Measurements from ENCODE around the gene RERE.

Gene RERE

DNA sequence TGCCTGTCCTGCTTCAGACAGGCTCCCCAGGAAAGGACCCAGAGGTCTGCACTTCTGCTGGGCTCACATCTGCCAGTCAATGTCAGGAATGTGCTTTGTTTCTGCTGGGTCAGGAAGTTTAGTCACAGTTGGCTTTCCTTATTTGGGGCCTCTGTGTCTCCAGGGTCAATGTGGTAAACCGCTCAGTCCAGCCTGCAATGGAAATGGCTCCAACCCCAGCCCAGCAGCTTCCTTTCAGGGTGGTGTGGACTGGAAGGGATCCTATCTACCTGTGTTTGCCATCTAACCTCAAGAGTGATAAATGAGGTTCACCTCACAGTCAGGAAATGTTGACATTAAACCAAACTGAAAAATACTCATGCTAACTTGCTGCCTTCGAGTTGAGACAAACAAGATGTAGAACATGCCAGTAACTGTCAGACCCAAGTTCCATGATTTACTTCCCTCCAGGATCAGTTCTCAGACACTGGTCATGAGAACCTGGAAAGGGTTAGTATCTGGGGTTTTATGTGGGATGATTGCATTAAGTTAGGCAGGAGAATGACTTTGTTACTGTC, 40.8 kb upstream of the RERE start:
- H3K9me3 ChIP-seq (ENCODE audit: control insufficient read depth, low read length): no peaks in the 10 kb centered on the region
- H3K4me3 ChIP-seq (ENCODE audit: extremely low read depth, insufficient read depth, low read length, poor library complexity, severe bottlenecking): no peak overlapping the region
- peak overlapping the region; percentile 88 for H3K27ac ChIP-seq (ENCODE audit: low read depth, low read length, severe bottlenecking)
- H3K4me1 ChIP-seq (ENCODE audit: control insufficient read depth, insufficient read depth, low read length, poor library complexity, severe bottlenecking): peaks cover 49% of the 10 kb centered on the region
- peaks cover 51% of the 10 kb centered on the region for H3K36me3 ChIP-seq (ENCODE audit: control insufficient read depth, insufficient read depth, low read length)
- 46 to 83% methylated on average over 2 of the region's 2 CpGs for WGBS, 2 experiments (ENCODE audit: insufficient coverage in 2 of 2)

DNA sequence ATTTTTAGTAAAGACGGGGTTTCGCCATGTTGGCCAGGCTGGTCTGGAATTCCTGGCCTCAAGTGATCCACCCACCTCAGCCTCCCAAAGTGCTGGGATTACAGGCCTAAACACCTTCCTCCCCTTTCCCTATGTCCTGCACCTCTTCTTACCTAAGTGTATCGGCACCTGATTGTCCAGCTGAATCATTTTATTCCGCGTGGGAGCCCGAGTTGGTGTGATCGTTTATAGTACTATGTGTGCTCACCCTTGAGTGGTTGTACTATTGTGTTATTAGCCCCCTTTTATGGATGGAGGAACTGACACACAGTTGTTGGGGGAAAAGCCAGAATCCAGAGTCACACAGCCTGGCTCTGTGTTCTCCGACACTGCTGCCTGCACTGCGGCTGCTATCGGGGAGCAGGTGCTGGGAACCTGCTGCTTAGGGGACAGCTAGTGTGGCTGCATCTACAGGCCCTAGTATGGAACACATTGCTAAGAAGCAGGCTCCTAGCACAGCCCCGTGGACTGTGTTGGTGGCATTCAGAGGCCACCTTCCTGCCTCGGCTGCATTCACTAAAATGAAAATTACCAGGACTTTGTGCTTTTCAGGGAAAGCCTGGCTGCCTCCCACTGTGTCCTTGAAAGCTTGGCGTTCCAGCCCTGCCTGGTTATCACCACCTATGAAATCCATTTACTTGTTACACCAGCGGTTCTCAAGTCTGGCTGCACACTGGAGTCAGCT, 39.4 kb upstream of the RERE start:
- Histone ChIP-seq H3K4me1 (ENCODE audit: control insufficient read depth, insufficient read depth, low read length, poor library complexity, severe bottlenecking) (peaks cover 41% of the 10 kb centered on the region), H3K4me3 (ENCODE audit: extremely low read depth, insufficient read depth, low read length, poor library complexity, severe bottlenecking) (no peak overlapping the region), H3K9me3 (ENCODE audit: control insufficient read depth, low read length) (no peaks in the 10 kb centered on the region), H3K27ac (ENCODE audit: low read depth, low read length, severe bottlenecking) (peak overlapping the region; percentile 88), H3K36me3 (ENCODE audit: control insufficient read depth, insufficient read depth, low read length) (peaks cover 38% of the 10 kb centered on the region)
- WGBS, 2 experiments (ENCODE audit: insufficient coverage in 2 of 2): 90% methylated on average over 9 to 11 of the region's 14 CpGs

DNA sequence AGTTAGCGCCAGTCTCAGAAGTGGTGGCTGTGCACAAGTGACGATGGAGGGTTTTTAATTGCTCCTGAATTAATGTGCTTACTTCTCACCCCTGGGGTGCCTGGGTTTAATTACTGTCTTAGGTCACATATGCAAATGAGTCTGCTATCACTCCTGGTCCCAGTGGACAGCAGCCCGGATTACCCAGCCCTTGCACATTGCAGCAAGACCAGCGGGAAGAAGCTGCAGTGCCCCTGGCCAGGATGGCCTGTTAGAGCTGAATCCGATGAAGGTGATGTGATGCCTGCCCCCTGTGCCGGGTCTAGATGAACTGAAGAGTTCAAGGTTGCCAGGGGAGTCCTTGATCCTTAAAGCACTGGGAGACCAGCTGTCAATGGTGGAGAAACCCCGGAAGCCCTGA, 36.8 kb upstream of the RERE start:
- WGBS, 2 experiments (ENCODE audit: insufficient coverage in 2 of 2): 92 to 94% methylated on average over 7 of the region's 7 CpGs
- peaks cover 24% of the 10 kb centered on the region for H3K4me1 ChIP-seq (ENCODE audit: control insufficient read depth, insufficient read depth, low read length, poor library complexity, severe bottlenecking)
- H3K36me3 ChIP-seq (ENCODE audit: control insufficient read depth, insufficient read depth, low read length): peaks cover 20% of the 10 kb centered on the region
- H3K27ac ChIP-seq (ENCODE audit: low read depth, low read length, severe bottlenecking): no peak overlapping the region
- H3K9me3 ChIP-seq (ENCODE audit: control insufficient read depth, low read length): no peaks in the 10 kb centered on the region
- no peak overlapping the region for H3K4me3 ChIP-seq (ENCODE audit: extremely low read depth, insufficient read depth, low read length, poor library complexity, severe bottlenecking)

DNA sequence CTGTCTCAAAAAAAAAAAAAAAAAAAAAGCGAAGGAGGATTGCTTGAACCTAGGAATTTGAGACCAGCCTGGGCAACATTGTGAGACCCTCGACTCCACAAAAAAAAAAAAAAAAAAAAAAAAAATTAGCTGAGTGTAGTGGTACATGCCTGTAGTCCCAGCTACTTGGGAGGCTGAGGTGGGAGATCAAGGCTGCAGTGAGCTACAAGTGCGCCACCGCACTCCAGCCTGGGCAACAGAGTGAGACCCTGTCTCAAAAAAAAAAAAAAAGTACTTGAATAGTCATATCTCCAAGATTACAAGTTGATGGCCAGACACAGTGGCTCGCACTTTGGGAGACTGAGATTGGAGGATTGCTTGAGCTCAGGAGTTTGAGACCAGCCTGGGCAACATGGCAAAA, 33.6 kb upstream of the RERE start:
- Histone ChIP-seq H3K36me3 (ENCODE audit: control insufficient read depth, insufficient read depth, low read length) (peaks cover under 1% of the 10 kb centered on the region), H3K9me3 (ENCODE audit: control insufficient read depth, low read length) (no peaks in the 10 kb centered on the region), H3K4me1 (ENCODE audit: control insufficient read depth, insufficient read depth, low read length, poor library complexity, severe bottlenecking) (no peaks in the 10 kb centered on the region), H3K27ac (ENCODE audit: low read depth, low read length, severe bottlenecking) (no peak overlapping the region), H3K4me3 (ENCODE audit: extremely low read depth, insufficient read depth, low read length, poor library complexity, severe bottlenecking) (no peak overlapping the region)
- 90 to 100% methylated on average over 2 of the region's 5 CpGs for WGBS, 2 experiments (ENCODE audit: insufficient coverage in 2 of 2)

DNA sequence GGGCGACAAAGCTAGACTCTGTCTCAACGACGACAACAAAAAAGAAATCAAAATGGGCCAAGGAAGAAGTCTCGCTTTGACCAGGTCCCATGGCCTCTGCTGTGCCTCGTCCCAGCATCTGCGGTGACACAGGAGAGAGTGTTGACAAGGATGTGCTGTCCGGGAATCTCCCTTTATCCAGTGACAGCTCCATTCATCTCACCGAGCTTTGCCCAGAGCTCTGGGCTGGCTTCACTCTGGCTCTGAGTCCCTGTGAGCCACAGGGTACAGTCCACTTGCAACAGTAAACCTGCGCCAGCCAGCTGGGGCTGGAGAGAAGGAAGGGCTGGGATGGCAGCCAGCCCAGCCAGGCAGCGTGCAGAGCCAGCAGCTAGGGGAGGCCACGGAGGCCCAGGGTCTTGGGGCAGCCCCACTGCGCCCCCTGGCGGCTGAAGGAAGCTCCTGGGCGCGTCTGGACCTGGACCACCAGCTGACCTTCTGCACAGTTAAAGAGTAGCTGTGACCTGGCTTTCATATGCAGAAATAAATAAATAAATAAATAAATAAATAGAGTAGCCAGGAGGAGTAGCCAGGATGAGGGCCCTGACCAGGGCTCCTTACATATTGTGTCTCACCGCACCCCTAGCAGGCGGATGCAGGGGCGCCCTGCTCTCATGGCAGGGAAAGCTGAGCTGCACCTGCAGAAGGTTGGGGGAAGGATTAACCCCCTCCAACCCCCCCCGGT, 31.4 kb upstream of the RERE start:
- Histone ChIP-seq H3K4me3 (ENCODE audit: extremely low read depth, insufficient read depth, low read length, poor library complexity, severe bottlenecking) (no peak overlapping the region), H3K9me3 (ENCODE audit: control insufficient read depth, low read length) (no peaks in the 10 kb centered on the region), H3K27ac (ENCODE audit: low read depth, low read length, severe bottlenecking) (no peak overlapping the region), H3K36me3 (ENCODE audit: control insufficient read depth, insufficient read depth, low read length) (no peaks in the 10 kb centered on the region), H3K4me1 (ENCODE audit: control insufficient read depth, insufficient read depth, low read length, poor library complexity, severe bottlenecking) (no peaks in the 10 kb centered on the region)
- WGBS, 2 experiments (ENCODE audit: insufficient coverage in 2 of 2): 56 to 67% methylated on average over 15 to 17 of the region's 19 CpGs

DNA sequence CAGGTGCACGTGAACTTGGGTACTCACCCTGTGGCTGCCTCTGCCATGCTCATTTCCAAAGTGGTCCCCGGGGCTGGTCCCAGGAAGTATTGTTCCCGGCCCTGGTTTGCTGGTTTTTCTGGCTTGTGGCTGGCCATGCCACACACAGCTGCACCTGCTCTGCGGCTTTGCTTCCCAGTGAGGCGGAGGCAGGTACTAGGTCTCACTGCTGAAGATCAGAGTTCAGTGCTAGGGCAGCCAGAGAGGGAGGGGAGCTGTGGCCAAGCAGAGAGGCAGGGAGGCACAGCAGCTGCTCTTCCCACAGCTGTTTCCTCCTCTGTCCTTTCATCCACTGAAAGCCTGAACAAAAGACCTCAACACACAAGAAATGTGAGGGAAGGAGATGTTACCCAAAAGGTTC, 30.6 kb upstream of the RERE start:
- no peak overlapping the region for H3K27ac ChIP-seq (ENCODE audit: low read depth, low read length, severe bottlenecking)
- no peaks in the 10 kb centered on the region for H3K36me3 ChIP-seq (ENCODE audit: control insufficient read depth, insufficient read depth, low read length)
- H3K9me3 ChIP-seq (ENCODE audit: control insufficient read depth, low read length): no peaks in the 10 kb centered on the region
- WGBS, 2 experiments (ENCODE audit: insufficient coverage in 2 of 2): 95 to 96% methylated on average over 5 of the region's 5 CpGs
- H3K4me1 ChIP-seq (ENCODE audit: control insufficient read depth, insufficient read depth, low read length, poor library complexity, severe bottlenecking): no peaks in the 10 kb centered on the region
- no peak overlapping the region for H3K4me3 ChIP-seq (ENCODE audit: extremely low read depth, insufficient read depth, low read length, poor library complexity, severe bottlenecking)

DNA sequence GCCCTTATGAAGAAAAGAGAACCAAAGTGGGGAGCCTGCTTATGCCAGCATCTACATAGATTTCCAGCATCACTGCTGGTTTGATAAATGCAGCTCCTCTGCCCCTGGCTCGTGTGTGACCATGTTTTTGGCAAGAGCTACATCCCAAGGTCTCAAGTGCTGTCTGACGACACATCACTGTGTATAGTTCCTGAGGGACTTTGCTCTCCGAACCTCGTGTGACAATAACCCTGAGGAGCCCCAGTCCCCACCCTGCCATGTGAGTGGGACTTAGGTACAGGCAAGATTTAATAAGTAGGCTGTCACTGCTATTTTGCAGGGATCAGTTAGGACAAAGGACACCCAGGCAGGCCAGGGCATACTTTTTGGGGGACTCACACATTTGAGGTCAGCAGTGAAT, 28.8 kb upstream of the RERE start:
- 88 to 91% methylated on average over 3 to 4 of the region's 4 CpGs for WGBS, 2 experiments (ENCODE audit: insufficient coverage in 2 of 2)
- H3K27ac ChIP-seq (ENCODE audit: low read depth, low read length, severe bottlenecking): no peak overlapping the region

DNA sequence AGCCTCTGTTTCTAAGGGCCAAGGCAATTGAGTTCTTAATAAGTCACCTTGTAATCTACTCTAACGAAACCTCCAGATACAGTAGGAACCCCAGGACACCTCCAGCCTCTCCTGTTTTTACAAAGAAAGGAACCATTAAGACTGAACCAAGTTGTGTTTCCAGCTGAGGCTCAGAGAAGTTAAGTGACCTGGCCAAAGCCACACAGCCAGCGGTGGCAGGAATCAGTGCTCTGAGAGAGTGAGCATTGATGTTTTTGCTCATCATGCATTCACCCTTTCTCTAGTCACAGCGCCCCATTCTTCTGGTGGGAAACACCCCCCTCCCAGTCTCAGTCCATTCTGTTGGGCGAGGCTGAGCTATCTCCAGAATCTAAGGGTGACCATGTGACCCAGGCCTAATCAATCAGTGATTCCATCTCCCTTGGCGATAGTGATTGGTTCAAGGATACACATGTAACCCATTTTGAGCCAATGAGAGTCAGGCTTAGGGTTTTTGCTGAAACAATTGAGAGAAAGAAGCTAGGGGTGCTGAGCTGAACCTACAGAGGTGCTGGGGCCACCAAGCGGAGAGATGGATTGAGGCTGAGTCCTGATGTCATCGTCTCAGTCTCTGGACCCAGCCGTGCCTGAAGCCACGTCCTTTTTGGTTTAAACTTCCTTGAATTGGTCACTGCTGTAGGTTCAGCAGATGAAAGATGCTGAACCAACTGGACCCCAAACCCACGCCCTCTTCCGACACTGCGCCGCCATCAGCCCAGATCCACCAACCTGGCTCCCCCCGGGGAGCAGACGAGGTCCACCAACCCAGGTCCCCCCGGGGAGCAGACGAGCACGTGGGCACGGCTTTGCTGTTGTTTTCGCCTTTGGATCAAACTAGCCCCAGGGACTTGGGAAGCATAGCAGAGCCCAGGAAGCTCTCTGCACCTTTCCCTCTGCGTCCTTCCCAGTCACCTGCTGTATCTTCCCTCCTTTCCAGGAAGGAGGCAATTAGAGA, 28.0 kb upstream of the RERE start:
- Histone ChIP-seq H3K4me3 (ENCODE audit: extremely low read depth, insufficient read depth, low read length, poor library complexity, severe bottlenecking) (no peak overlapping the region), H3K4me1 (ENCODE audit: control insufficient read depth, insufficient read depth, low read length, poor library complexity, severe bottlenecking) (no peaks in the 10 kb centered on the region), H3K27ac (ENCODE audit: low read depth, low read length, severe bottlenecking) (no peak overlapping the region), H3K36me3 (ENCODE audit: control insufficient read depth, insufficient read depth, low read length) (no peaks in the 10 kb centered on the region), H3K9me3 (ENCODE audit: control insufficient read depth, low read length) (no peaks in the 10 kb centered on the region)
- 91 to 92% methylated on average over 16 to 20 of the region's 21 CpGs for WGBS, 2 experiments (ENCODE audit: insufficient coverage in 2 of 2)

More for the DNA sequence above, 28.8 kb upstream of the RERE start:
- H3K9me3 ChIP-seq (ENCODE audit: control insufficient read depth, low read length): no peaks in the 10 kb centered on the region
- no peaks in the 10 kb centered on the region for H3K36me3 ChIP-seq (ENCODE audit: control insufficient read depth, insufficient read depth, low read length)
- H3K4me3 ChIP-seq (ENCODE audit: extremely low read depth, insufficient read depth, low read length, poor library complexity, severe bottlenecking): no peak overlapping the region
- no peaks in the 10 kb centered on the region for H3K4me1 ChIP-seq (ENCODE audit: control insufficient read depth, insufficient read depth, low read length, poor library complexity, severe bottlenecking)

DNA sequence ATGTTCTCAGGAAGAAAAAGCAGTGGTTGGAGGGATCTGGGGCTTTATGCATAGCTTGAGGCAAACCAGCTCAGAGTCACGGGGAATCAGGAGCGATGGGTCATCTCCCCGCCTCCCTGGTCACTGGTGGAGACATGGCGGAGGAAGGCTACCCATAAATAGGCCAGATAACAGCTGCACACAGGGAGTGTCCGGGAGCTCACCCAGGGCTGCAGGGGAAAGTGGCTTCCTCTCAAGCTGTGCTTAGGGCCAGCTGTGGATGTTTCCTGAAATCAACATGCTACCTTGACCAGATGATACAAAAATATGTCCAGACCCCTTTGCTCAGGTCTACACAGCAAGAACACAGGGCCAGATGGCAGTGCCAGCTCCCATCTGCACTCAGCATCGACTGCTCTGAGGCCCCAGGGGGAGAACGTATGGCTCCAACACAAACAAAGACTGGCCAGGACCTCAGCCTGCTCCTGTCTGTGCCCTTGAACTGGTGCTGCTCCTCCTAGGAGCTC, 27.1 kb upstream of the RERE start:
- 84 to 86% methylated on average over 6 to 7 of the region's 7 CpGs for WGBS, 2 experiments (ENCODE audit: insufficient coverage in 2 of 2)
- Histone ChIP-seq H3K4me1 (ENCODE audit: control insufficient read depth, insufficient read depth, low read length, poor library complexity, severe bottlenecking) (no peaks in the 10 kb centered on the region), H3K4me3 (ENCODE audit: extremely low read depth, insufficient read depth, low read length, poor library complexity, severe bottlenecking) (no peak overlapping the region), H3K27ac (ENCODE audit: low read depth, low read length, severe bottlenecking) (no peak overlapping the region), H3K36me3 (ENCODE audit: control insufficient read depth, insufficient read depth, low read length) (no peaks in the 10 kb centered on the region), H3K9me3 (ENCODE audit: control insufficient read depth, low read length) (no peaks in the 10 kb centered on the region)

DNA sequence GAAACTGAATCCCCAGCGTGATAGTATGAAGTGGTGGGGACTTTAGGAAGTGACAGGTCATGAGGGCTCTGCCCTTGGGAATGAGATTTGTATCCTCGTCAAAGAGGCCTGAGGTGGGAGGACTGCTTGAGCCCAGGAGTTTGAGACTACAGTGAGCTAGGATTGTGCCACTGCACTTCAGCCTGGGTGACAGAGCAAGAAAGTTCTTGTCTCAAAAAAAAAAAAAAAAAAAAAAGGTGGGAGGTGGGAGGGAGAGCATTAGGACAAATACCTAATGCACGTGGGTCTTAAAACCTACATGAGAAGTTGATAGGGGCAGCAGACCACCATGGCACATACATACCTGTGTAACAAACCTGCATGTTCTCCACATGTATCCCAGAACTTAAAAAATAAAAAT, 24.0 kb upstream of the RERE start:
- WGBS, 2 experiments (ENCODE audit: insufficient coverage in 2 of 2): 92 to 94% methylated on average over 2 of the region's 3 CpGs
- H3K4me1 ChIP-seq (ENCODE audit: control insufficient read depth, insufficient read depth, low read length, poor library complexity, severe bottlenecking): no peaks in the 10 kb centered on the region

More for the DNA sequence above, 24.0 kb upstream of the RERE start:
- Histone ChIP-seq H3K27ac (ENCODE audit: low read depth, low read length, severe bottlenecking) (no peak overlapping the region), H3K9me3 (ENCODE audit: control insufficient read depth, low read length) (no peaks in the 10 kb centered on the region), H3K4me3 (ENCODE audit: extremely low read depth, insufficient read depth, low read length, poor library complexity, severe bottlenecking) (no peak overlapping the region), H3K36me3 (ENCODE audit: control insufficient read depth, insufficient read depth, low read length) (no peaks in the 10 kb centered on the region)
